ENCODE data around the gene OTOF. TPM values are rescaled to one million over a fixed set of nuclear protein-coding genes. Genes with fewer than 3 reads are reported as not detected.

OTOF gene
- total and polyA plus RNA-seq, 2 of the 13 experiments (the other 11 are each of a cell fraction or from before 2014, with no cell fraction given): 0.04 TPM; not detected in 1

DNA sequence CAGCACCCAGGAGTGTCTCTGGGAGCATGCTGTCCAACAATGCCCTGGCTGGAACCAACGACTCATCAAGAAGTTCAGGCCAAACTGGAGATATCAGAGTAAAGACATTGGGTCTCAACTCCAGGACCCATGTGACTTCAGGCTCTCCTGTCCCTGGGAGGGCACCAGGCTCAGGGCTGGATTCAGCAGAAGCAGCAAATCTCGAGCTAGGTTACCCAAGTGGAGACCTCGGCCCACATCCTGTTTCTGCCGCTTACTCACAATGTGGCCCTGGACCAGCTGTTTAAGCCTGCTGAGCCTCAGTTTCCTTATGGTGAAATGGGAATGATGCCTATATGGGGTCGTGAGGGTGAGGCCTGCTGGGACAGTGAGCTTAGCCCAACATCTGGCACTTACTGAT, 9.3 kb upstream of the OTOF start (continued):
- TF ChIP-seq ZNF552 (CRISPR knock-in tag; IDR thresholded peaks at IDR 0.05; ENCODE audit: borderline replicate concordance) (no peak), ZNF501 (CRISPR knock-in tag; IDR thresholded peaks at IDR 0.05) (no peak)
- TF ChIP-seq, protein P1, sequence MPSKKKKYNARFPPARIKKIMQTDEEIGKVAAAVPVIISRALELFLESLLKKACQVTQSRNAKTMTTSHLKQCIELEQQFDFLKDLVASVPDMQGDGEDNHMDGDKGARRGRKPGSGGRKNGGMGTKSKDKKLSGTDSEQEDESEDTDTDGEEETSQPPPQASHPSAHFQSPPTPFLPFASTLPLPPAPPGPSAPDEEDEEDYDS (CRISPR knock-in tag; IDR thresholded peaks at IDR 0.05): no peak

DNA sequence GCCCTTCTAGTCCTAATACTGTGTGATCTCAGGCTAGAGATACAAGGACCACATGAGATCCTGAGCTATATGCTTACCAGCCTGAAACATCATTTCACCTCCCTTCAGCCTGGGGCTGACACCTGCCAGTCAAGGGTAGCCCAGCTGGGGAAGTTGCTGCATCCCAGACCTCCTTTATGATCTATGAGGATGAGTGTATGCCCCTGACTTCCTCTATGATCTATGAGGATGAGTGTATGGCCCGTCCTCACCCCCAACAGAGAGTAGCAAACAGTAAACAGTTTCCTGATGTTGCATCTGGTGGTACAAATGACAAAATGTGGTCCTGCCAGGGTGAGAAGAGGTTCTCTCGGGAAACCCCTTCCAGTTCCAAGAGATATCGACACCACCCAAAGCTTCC, 8.9 kb upstream of the OTOF start:
- H3K36me3 ChIP-seq (replicated peaks in 1 of 2; ENCODE audit: control insufficient read depth in 1 of 2, insufficient read depth in 2 of 2, low read length in 2 of 2): no peaks in the 10 kb centered on the region
- H3K9me3 ChIP-seq (ENCODE audit: low read length): no peaks in the 10 kb centered on the region
- H3K4me3 ChIP-seq (replicated peaks in 1 of 3; ENCODE audit: insufficient read depth in 1 of 3, low read depth in 2 of 3, low read length in 3 of 3): no peak overlapping the region
- H3K4me2 ChIP-seq (ENCODE audit: low read depth, low read length): no peak overlapping the region
- POLR2A ChIA-PET: no interaction called here
- ATAC-seq: no peak
- intact Hi-C loops (cut with micrococcal nuclease; ENCODE audit: unreplicated experiment) (no loop called here), in situ Hi-C loops (cut with HindIII; ENCODE audit: extremely low pct_ligation_motif_present, low pct_unique_long_range_greater_than_20kb) (no loop called here)
- CTCF ChIA-PET (ENCODE audit: low intra/inter-chr PET ratio, low total read pairs): no interaction called here
- H3K9ac ChIP-seq (ENCODE audit: insufficient read depth, low read depth, low read length): no peak overlapping the region
- H3K4me1 ChIP-seq (ENCODE audit: insufficient read depth, low read length): peaks cover 16% of the 10 kb centered on the region
- H2AFZ ChIP-seq (ENCODE audit: low read length): no peak overlapping the region
- WGBS (ENCODE audit: low lambda C conversion rate): 6% methylated on average over 2 of the region's 3 CpGs
- H4K20me1 ChIP-seq (ENCODE audit: insufficient read depth, low read length): no peaks in the 10 kb centered on the region
- H3K27ac ChIP-seq (ENCODE audit: extremely low read length, insufficient read depth, low read length): no peak overlapping the region
- BruUV-seq (replicated peaks): no TSS peak
- no peak for FAIRE-seq
- peaks cover 1 to 70% of the 10 kb centered on the region in 2 experiments; a peak in 3 of 5 replicates for H3K27me3 ChIP-seq (ENCODE audit: control insufficient read depth in 1 of 2, insufficient read depth in 2 of 2, low read length in 2 of 2)
- H3K79me2 ChIP-seq (ENCODE audit: insufficient read depth, low read length): no peaks in the 10 kb centered on the region
- DNase-seq (ENCODE audit: low spot score): no peak
- TF ChIP-seq RFXAP (CRISPR knock-in tag; IDR thresholded peaks at IDR 0.05; ENCODE audit: borderline replicate concordance): no peak
- no peak for TF ChIP-seq MBNL3 (CRISPR knock-in tag; conservative IDR thresholded peaks at IDR 0.05)
- TF ChIP-seq ZBTB8A (CRISPR knock-in tag; IDR thresholded peaks at IDR 0.05; ENCODE audit: borderline replicate concordance, low read depth): no peak
- no peak for TF ChIP-seq ZNF333 (CRISPR knock-in tag; IDR thresholded peaks at IDR 0.05; ENCODE audit: borderline replicate concordance)
- TF ChIP-seq ZNF772 (CRISPR knock-in tag; IDR thresholded peaks at IDR 0.05): no peak
- no peak for TF ChIP-seq NCOA1 (CRISPR knock-in tag; IDR thresholded peaks at IDR 0.05)
- no peak for TF ChIP-seq ZNF788 (CRISPR knock-in tag; IDR thresholded peaks at IDR 0.05; ENCODE audit: borderline replicate concordance)
- TF ChIP-seq ZNF367 (CRISPR knock-in tag; IDR thresholded peaks at IDR 0.05; ENCODE audit: borderline replicate concordance): no peak
- no peak for TF ChIP-seq SUZ12 (IDR thresholded peaks at IDR 0.05; ENCODE audit: low read depth, low read length)
- TF ChIP-seq ZMAT3 (CRISPR knock-in tag; conservative IDR thresholded peaks at IDR 0.05): no peak
- no peak for TF ChIP-seq ASH2L (IDR thresholded peaks at IDR 0.05; ENCODE audit: insufficient read length, low read depth, low read length)
- no peak for TF ChIP-seq RFXANK (CRISPR knock-in tag; IDR thresholded peaks at IDR 0.05)
- TF ChIP-seq ISX (CRISPR knock-in tag; conservative IDR thresholded peaks at IDR 0.05): no peak

Measured in HepG2 (cell line).